HG03045 (cell line): ENCODE results near the gene PTH2.
"Not testable (repeated sequence)": the region's sequence is repeated elsewhere in the genome, so short reads cannot be mapped to it uniquely, and the experiment has no call there.

Experiments
- ATAC-seq: cut with Tn5 transposase; IDR thresholded peaks from one replicate; pipeline ENCODE4 v1.9.1; 2021; ENCODE audit warnings: mild to moderate bottlenecking, moderate library complexity; ENCODE audit not compliant: unreplicated experiment

The PTH2 gene

DNA sequence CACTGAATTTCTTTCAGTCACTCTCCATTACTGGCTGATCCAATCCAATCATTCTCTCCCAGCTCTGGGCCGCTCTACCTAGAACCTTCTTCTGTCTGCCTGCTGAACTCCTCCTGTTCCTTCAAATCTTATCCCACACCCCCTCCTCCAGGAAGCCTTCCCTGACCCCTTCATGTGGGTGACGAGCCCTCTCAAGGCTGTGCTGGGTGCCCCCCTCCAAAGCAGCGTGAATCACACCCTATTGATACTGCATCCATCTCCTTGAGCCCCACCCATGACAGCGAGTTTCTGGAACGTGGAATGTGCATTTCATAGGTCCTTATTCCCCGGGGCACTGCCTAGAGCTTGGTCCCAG, 25.2 kb upstream of the PTH2 start:
- ATAC-seq: no peak

DNA sequence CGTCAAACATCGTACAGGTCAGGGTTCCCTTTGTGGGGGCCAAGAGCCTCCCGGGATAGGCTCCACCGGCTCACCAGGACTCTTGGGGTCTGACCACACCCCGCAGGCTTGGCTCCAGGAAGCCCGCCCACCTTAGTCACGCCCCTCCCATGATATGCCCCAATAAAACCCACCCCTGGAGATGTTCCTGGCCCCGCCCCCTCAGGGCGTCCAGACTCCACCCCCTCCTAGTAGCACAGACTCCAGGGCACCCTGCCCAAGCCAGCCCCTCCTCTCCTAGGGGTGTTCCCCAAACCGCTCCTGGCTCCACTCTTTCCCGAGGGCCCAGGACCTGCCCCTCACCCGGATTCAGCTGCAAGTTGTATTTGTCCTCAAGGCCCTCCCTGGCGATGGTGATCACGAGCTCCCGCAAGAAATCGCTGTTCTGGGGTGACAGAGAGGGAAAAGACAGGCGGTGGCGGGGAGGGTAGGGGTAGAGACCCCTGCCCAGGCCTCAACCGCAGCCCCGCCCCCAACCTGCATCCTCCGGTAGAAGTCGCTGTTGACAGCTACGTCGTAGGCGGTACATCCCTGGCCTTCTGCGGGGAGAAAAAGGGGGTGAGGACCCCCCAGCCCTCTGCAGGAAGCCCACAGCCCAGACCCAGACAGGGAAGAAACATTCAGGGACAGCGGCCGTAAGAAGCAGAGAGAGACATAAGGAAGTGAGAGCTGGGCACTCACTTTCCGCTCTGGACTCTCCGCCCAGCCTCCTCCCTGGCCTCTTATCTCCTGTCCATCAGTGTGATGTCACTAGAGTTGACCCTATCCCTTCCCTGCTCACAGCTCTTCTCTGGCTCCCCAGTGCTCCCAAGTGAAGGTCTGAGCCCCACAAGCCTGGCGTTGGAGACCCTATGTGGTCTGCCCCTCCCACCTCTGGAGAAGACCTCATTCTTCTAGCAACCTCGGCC, 24.5 kb upstream of the PTH2 start:
- ATAC-seq: no peak

DNA sequence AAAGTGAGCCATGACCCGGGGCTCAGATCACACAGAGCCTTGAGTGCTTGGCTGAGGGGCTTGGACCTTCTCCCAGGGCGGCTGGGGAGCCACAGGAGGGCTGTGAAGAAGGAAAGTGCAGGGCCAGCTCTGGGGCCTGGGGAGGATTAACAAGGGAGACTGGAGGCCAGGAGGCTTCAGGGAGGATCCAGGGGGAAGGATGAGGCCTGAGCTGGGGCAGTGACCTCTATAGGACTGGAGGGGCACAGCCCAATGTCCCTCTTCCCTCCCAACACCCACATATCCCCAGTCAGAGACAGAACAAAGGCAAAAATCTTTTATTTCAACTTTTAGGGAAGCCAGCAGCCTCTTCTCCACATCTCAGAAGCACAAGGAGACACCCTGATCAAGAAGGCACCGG, 22.8 kb upstream of the PTH2 start:
- no peak for ATAC-seq

DNA sequence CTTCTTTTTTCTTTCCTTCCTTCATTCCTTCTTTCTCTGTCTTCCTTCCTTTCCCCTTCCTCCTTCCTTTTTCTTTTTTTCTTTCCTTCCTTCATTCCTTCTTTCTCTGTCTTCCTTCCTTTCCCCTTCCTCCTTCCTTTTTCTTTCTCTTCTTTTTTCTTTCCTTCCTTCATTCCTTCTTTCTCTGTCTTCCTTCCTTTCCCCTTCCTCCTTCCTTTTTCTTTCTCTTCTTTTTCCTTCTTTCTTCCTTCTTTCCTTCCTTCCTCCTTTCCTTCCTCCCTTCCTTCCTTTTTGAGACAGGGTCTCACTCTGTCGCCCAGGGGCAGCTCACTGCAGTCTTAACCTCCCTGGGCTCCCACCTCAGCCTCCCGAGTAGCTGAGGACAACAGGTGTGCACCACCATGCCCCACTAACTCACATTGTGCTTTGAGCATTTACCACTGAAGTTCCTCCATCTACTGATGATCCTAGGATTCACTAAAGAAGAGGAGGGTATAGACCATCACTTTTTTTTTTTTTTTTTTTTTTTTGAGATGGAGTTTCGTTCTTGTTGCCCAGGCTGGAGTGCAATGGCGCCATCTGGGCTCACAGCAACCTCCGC, 21.0 kb upstream of the PTH2 start:
- ATAC-seq: not testable (repeated sequence)

DNA sequence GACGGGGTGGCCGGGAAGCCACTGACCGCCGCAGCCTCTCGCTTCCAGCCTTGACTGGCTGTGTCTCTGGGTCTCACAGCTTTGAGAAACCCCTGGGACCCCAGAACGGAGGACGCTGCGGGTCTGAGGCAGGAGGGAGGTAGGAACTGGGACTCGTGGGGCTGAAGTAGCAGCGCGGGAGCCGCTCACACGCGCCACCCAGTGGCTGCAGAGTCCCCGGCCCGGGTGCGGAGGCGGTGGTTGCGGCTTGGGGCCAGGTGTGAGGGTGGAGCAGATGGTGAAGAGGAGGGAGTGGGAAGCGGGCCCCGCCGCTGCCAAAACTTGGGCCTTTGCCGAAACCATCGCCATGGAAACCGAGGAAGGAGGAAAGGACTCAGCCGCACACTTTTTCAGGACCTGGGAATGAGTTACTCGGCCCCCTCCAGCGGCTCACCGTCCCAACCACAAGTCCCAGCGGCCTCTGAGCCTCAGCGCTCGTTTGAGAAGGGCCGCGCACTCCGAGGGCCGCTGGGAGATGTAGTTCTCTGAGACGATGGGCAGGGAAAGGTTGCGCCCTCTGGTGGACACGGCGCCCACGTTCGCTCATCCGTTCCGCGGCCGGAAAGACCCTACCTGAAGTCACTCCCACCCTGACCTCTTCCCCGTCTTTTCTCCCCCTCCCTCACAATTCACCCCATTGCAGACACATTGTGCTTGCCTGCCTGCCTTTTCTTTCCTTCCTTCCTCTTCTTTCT, 20.3 kb upstream of the PTH2 start:
- peak; percentile 73 for ATAC-seq

DNA sequence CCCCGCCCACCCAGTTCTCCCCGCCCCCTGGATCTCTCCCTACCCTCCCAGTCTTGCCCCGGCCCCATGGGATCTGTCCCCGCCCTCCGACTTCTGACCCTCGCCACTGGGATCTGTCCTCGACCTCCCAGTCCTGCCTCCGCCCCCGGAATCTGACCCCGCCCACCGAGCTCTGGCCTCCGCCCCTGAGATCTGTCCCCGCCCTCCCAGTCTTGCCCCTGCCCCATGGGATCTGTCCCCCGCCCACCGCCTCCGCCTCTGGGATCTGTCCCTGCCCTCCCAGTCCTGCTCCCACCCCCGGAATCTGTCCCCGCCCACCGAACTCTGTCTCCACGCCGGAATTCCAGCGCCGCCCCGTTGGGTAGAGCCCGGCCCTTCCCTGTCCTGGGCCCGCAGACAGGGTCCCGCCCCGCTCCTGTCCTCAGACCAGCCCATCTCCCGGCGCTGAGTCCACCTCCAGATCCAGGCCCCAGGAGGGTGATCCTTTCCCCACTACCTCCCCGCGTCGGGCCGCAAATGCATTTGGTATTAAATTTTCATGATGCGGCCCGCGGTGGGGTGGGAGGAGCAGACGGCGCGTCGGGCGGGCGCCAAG, 19.6 kb upstream of the PTH2 start:
- ATAC-seq: peak; percentile 18

DNA sequence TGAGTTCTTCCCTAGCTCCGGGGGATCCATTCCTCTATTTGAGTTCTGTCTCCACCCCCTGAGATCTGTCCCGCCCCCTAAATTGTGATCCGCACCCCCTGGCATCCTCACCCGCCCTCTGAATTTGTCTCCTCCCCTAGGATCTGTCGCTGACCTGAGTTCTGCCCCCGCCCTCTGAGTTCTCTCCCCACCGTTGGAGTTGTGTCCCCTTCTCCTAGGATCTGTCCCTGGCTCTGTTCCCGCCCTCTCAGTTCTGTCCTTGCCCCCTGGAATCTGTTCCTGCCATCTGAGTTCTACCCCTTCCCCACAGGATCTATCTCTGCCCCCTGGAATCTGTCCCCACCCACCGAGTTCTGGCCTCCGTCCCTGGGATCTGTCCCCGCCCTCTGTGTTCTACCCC, 19.1 kb upstream of the PTH2 start:
- no peak for ATAC-seq

DNA sequence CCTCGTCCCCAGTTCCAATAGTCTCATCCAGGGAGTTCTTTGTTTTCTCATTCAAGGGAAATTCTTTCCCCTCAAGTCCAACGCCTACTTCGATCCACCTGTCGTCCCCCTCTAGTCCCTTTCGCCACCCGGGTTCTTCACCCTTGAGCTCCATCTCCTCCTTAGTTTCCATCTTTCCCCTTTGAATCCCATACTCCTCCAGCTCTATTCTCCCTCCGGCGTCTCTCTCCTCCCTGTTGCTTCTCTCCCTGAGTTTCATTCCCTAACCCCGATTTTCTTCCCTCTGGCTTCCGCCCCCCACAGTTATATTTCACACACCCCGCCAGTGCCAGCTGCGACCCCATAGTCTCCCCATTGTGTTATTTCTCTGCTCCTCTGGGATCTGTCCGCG, 18.7 kb upstream of the PTH2 start:
- no peak for ATAC-seq

DNA sequence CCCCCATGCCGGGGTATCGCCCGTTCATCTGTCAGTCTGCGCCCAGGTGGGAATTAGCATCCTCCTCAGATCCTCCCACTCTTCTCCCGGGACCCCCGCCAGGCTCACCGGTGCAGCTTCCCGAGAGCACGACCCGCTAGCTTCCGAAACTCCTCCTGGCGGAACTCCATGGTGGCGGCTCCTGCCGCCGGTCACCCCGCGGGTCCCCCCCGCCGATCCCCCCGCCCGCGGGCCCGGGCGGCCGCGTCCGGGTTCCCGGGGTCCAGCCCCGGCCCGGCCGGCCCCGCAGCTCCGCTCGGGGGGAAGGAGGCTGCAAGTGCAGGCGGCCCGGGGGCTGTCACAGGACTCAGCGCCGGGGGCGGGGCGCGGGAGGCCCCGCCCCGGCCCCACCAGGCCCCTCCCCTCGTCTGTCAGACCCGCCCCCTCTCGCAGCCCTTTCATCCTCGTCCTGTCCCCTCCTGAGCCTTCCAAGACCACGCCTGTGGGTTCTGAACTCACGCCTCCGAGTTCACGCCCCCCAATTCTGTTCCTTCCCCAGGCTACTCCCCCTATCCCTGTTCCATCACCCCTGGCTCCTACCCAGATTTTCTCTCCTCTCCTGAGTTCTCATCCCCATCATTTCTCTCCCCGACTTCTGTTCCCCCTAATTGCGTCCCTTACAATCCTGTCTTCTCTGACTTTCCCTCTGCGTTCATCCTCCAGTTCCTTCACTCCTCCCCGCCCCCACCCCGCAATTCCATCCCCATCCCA, 18.1 kb upstream of the PTH2 start, which contains the start of gene SLC17A7:
TSS of gene SLC17A7 (minus strand) at position 318 of the 750 bp plus-strand sequence. CDS start at position 170, 148 bp downstream.
- no peak for ATAC-seq

DNA sequence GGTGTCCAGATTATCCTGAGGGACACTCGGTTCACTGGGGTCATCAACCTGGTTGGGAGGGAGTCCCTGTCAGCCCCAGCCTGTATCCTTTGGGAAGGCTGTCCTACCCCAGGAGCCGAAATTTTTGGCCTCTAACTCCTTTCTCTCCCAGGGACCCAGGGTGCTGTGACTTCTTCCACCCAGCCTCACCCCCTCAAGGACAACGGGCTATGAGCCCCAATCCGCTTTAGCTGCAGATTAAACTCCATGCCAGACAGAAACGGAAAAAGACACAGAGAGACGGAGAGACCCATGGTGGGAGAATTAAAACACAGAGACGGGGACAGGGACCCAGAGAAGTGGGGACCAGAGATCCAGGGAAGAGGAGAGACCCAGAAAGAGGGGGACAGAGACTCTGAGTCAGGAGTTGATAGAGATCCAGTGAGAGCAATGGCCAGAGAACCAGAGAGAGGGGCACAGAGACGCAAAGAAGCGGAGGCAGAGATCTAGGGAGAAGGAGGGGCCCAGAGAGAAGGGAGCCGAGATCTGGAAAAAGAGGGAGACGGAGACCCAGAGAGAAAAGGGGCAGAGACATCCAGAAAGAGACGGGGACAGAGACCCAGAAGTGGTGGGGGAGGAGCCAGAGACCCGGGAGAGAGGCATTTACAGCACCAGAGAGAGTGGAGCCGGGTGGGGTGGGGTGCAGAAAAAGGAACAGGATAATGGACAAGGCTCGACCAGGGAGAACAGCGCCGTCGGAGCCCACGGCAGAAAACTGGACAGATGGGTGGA, 17.4 kb upstream of the PTH2 start:
- ATAC-seq: no peak

DNA sequence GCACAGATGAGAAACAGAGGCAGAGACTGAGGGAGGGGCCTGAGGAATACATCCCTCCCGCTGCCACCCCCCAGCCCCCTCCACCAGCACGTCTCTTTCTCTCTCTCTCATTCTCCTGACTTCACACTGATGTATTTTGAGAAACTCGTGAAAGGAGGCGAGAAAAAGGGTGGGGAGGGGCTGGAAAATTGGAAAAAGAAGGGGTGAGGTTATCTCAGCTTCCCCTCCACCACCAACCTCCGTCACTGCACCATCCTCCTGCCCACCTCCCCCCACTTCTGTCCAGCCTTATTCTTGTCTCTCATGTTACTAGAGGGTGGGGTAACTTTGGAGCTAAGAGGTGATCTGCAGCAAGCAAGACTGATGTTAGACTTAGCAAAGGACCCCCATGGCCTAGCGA, 16.6 kb upstream of the PTH2 start:
- ATAC-seq: no peak

DNA sequence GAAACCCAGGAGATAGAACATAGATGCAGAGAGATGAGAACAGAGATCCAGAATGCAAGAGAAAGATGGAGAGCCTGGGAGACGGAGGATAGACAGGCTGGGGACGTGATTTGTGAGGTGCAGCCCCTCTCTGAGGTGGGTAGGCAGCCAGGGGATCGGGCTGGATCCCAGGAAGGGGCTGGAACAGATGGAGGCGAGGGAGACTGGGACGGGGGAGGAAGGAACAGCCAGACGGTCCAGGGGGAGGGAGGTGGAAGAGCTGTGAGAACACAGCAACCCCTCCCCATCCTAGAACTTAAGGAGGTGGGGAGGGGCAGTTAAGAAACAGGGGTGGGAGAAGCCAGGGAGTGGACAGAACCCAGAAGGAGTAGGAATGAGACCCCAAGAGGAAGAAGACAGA, 15.0 kb upstream of the PTH2 start:
- ATAC-seq: no peak

DNA sequence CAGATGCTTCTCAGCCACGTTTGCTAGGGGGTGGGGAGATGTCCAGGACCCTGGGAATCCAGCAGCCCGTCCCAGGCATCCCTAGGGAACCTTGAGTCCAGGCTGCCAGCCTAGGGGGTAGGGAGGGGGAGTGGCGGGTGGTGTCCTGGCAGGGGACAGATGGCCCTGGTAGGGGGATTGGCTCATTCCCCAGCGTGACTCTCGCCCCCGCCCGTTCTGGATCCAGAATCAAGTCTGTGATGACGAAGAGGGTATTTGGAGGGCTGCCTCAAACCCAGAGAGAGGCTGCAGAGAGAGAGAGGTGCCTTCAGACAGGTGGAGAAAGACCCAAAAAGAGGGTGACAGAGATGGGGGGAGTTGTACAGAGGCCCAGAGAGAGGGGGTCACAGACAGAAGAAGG, 14.0 kb upstream of the PTH2 start:
- ATAC-seq: no peak

DNA sequence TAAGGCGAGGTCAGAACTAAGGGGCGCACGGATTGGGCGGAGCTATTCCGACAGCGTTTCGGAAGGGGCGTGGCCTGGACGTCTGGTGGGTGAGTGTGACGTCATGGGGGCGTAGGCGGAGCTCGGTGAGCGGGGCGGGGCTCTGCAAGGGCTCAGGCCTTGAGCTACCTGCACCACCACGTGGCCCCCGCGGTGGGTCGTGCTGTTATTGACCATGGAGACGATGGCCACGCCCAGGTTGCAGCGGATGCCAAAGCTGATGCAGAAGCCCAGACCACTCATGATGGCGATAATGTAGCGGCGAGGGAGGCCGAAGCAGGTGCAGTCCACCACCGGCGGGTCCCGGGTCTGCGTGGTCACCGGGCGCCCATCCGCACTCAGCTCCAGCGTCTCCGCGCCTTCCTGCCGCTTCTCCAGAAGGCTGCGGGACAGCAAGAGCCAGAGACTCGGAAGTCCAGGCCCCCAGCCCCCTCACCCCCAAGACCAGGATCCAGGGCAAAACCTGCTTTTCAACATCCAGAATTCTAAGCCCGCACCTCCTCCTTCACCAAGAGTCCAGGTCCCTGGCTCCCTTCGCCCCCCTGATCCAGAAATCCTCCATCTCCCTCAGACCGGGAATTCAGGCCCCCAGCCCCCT, 13.3 kb upstream of the PTH2 start:
- no peak for ATAC-seq

DNA sequence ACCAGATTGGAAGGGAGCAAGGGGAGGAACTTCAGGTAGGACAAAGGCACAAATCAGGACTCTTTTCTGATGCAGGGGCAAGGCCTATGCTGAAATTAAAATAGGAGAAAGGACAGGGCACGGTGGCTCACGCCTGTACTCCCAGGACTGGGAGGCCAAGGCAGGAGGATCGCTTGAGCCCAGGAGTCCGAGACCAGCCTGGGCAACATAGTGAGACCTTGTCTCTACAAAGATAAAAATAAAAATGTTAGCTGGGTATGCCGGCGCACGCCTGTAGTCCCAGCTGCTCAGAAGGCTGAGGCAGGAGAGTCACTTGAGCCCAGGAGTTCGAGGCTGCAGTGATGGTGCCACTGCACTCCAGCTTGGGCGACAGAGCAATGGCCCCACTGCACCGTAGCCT, 12.4 kb upstream of the PTH2 start:
- no peak for ATAC-seq

DNA sequence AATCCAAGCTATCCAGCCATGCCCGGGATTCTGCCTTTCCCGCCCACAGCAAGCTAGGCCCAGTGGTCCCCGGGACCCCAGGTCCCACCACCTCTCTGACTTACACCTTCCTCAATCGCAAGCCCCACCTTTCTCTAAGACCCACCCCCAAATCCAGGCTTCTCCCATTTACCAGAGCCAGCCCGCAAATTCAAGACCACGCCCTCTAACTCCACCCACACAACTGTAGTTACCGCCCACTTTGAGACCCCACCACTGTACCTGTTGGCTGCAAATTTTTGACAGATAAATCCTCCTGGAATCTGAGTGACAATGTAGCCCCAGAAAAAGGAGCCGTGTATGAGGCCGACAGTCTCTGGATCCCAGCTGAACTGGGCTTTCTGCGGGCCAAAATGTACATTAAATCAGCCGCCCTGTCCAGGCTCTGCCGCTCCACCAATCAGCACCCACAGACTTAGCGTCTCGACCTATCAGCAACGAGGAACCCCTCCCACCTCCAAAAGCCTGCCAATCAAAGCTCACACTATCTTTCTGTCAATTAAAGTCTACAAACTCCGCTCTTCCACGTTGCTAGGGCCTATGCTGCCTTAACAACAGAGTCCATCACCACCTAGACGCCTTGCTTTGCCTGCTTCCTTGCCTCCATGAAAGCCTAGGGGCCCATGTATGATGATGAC, 11.8 kb upstream of the PTH2 start:
- ATAC-seq: no peak

DNA sequence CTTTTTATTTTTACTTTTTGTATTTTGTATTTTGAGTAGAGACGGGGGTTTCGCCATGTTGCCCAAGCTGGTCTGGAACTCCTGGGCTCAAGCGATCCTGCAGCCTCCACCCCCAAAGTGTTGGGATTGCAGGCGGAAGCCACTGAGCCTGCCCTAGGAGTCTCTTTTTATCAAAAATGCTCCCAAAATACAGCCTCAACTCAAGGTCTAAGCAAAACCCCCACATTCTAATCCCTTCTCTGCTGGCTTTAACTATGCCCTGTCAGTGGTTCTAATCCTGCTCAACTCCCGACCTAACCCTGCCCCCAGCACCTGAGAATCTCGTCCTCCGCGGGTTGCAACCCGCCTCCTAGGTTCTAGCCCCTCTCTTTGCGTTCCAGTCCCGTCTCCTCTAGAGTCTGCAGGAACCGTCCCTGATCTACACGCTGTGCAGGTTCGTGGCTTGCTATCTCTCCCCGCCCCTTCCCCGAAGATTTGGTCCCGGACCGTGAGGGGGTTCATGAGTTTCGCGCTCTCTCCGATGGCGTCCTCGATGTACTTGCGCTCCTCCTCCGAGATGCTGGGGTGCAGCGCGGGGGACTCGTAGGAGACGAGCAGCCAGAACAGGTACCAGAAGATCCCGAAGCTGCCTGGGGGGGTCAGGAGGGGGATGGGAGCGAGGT, 10.1 kb upstream of the PTH2 start:
- ATAC-seq: no peak
